Measurements from ENCODE around the gene BCORL1. TPM values are rescaled to one million over a fixed set of nuclear protein-coding genes. Genes with fewer than 3 reads are reported as not detected.

BCORL1 gene
- total and polyA plus RNA-seq, 2 of the 4 experiments (the other 2 are of a cell fraction), result 0.54 to 1.6 TPM

GRCh38 chrX:130015181-130015580, 32.7 kb downstream of the BCORL1 start:
- H3K4ac ChIP-seq (ENCODE audit: low read depth, low read length), result no peak overlapping the region
- BruUV-seq (replicated peaks), result no TSS peak
- no peak overlapping the region for H4K91ac ChIP-seq (ENCODE audit: insufficient read depth, low read depth, low read length)
- no peaks in the 10 kb centered on the region for H3K9me3 ChIP-seq (ENCODE audit: control insufficient read depth, insufficient read depth, low read length)
- peaks cover 7% of the 10 kb centered on the region; the same call in 1 of the 2 replicates for H3K36me3 ChIP-seq (ENCODE audit: control insufficient read depth, insufficient read depth, low read length)
- CTCF ChIA-PET, result no interaction called here
- dilution Hi-C loops (cut with HindIII; ENCODE audit: low sequenced_read_pairs, unreplicated experiment) (no loop called here), in situ Hi-C loops (cut with MboI; ENCODE audit: low sequenced_read_pairs) (no loop called here), intact Hi-C loops (cut with micrococcal nuclease) (no loop called here)
- H3K4me2 ChIP-seq (ENCODE audit: low read depth, low read length), result no peak overlapping the region
- no peak overlapping the region for H3K56ac ChIP-seq (ENCODE audit: extremely low read depth, insufficient read depth, low read length)
- no peak overlapping the region for H2AK5ac ChIP-seq (ENCODE audit: low read depth, low read length)
- no peak overlapping the region for H3K27ac ChIP-seq (ENCODE audit: insufficient read depth, low read length)
- no peak overlapping the region for H3K4me3 ChIP-seq (ENCODE audit: insufficient read depth, low read depth, low read length)
- H3K18ac ChIP-seq (ENCODE audit: low read depth, low read length), result no peak overlapping the region
- TF ChIP-seq USF2 (IDR thresholded peaks at IDR 0.05; ENCODE audit: low read depth, low read length) (no peak), RAD21 (IDR thresholded peaks at IDR 0.05; ENCODE audit: low read length) (no peak), ELK1 (IDR thresholded peaks at IDR 0.05; ENCODE audit: borderline replicate concordance, low read depth, low read length) (no peak), RFX5 (IDR thresholded peaks at IDR 0.05; ENCODE audit: low read depth, low read length) (no peak), SMC3 (IDR thresholded peaks at IDR 0.05; ENCODE audit: low read depth, low read length) (no peak), MXI1 (IDR thresholded peaks at IDR 0.05; ENCODE audit: borderline replicate concordance, low read depth, low read length) (no peak), NFE2L2 (IDR thresholded peaks at IDR 0.05; ENCODE audit: low read depth, low read length) (no peak), CTCF (conservative IDR thresholded peaks at IDR 0.05; ENCODE audit: low read depth, low read length) (no peak), CEBPB (IDR thresholded peaks at IDR 0.05; ENCODE audit: low read depth, low read length) (no peak), RCOR1 (IDR thresholded peaks at IDR 0.05; ENCODE audit: insufficient replicate concordance, low read length) (no peak), CHD1 (IDR thresholded peaks at IDR 0.05; ENCODE audit: low read depth, low read length) (no peak), MAZ (IDR thresholded peaks at IDR 0.05; ENCODE audit: borderline replicate concordance, low read depth, low read length) (no peak), BHLHE40 (IDR thresholded peaks at IDR 0.05; ENCODE audit: low read depth, low read length) (no peak)
- no peak overlapping the region for H2BK5ac ChIP-seq (ENCODE audit: low read depth, low read length, poor library complexity, severe bottlenecking)
- WGBS, 2 experiments (ENCODE audit: extremely low coverage in 2 of 2, insufficient read length in 1 of 2), result 78% methylated on average over 14 of the region's 15 CpGs; no CpG with 5 or more reads in 1 of the 2 experiments
- POLR2A ChIA-PET (ENCODE audit: unreplicated experiment), result no interaction called here
- no peak overlapping the region for H2BK20ac ChIP-seq (ENCODE audit: low read depth, low read length)
- H3K4me1 ChIP-seq (ENCODE audit: control insufficient read depth, insufficient read depth, low read length), result no peaks in the 10 kb centered on the region
- ATAC-seq (ENCODE audit: low read depth), result no peak
- H3K27me3 ChIP-seq (ENCODE audit: control insufficient read depth, insufficient read depth, low read length), result peaks cover 1% of the 10 kb centered on the region; the same call in 1 of the 2 replicates
- H2AK9ac ChIP-seq (replicated peaks; ENCODE audit: low read depth, low read length, poor library complexity), result no peak overlapping the region
- H4K20me1 ChIP-seq (ENCODE audit: insufficient read depth, low read length), result no peaks in the 10 kb centered on the region
- no peak overlapping the region for H3K14ac ChIP-seq (replicated peaks; ENCODE audit: low read depth, low read length)
- no peak overlapping the region for H4K5ac ChIP-seq (ENCODE audit: low read depth, low read length)
- no peak overlapping the region for H2BK120ac ChIP-seq (ENCODE audit: low read depth, low read length)
- H3K9me1 ChIP-seq (ENCODE audit: insufficient read depth, low read length), result no peaks in the 10 kb centered on the region
- H3K23ac ChIP-seq (ENCODE audit: low read depth, low read length), result no peak overlapping the region
- H4K8ac ChIP-seq (ENCODE audit: low read depth in 2 of 2, low read length in 2 of 2), result no peak overlapping the region
- no peak overlapping the region for H2AFZ ChIP-seq (replicated peaks; ENCODE audit: low read length, poor library complexity)
- no peak for DNase-seq
- H3K79me1 ChIP-seq (ENCODE audit: low read depth in 1 of 2, low read length in 2 of 2), result no peaks in the 10 kb centered on the region; a peak in 1 of 4 replicates
- H3K9ac ChIP-seq (ENCODE audit: low read depth, low read length), result no peak overlapping the region
- no peak overlapping the region for H2BK15ac ChIP-seq (ENCODE audit: low read depth, low read length)

Data from IMR-90 (cell line).